Measurements from ENCODE around the gene MB21D2.

Gene MB21D2

GRCh38 chr3:192915722-192916121 is 1.9 kb downstream of the MB21D2 start:
- peaks cover 0 to 26% (median 4%) of the 10 kb centered on the region in 4 donors for H3K4me1 ChIP-seq
- H3K27ac ChIP-seq: no peak overlapping the region
- H3K9me3 ChIP-seq: no peaks in the 10 kb centered on the region
- H3K4me3 ChIP-seq: peak overlapping the region in 1 of 2 donors; percentile 72
- no peak for TF ChIP-seq CTCF (IDR thresholded peaks at IDR 0.05)
- no peak for DNase-seq
- no peaks in the 10 kb centered on the region for H3K27me3 ChIP-seq
- H3K36me3 ChIP-seq: no peaks in the 10 kb centered on the region
- intact Hi-C loops (cut with DNase I; ENCODE audit: low total_unique reads): loop anchor here (5.0 kb wide), 1 partner anchor 83 kb away; no protein-coding TSS in a partner anchor

GRCh38 chr3:192915304-192915703 is 2.4 kb downstream of the MB21D2 start:
- Histone ChIP-seq H3K27ac (no peak overlapping the region), H3K36me3 (no peaks in the 10 kb centered on the region), H3K4me1 (peaks cover 0 to 26% (median 4%) of the 10 kb centered on the region in 4 donors), H3K4me3 (no peak overlapping the region), H3K9me3 (no peaks in the 10 kb centered on the region), H3K27me3 (no peaks in the 10 kb centered on the region)
- no peak for DNase-seq
- intact Hi-C loops (cut with DNase I; ENCODE audit: low total_unique reads): loop anchor here (5.0 kb wide), 1 partner anchor 83 kb away; no protein-coding TSS in a partner anchor
- TF ChIP-seq CTCF (IDR thresholded peaks at IDR 0.05): no peak

- H3K27me3 ChIP-seq: no peaks in the 10 kb centered on the region
- H3K4me3 ChIP-seq: no peak overlapping the region
- TF ChIP-seq CTCF (IDR thresholded peaks at IDR 0.05): no peak
- intact Hi-C loops (cut with DNase I; ENCODE audit: low total_unique reads): loop anchor here (5.0 kb wide), 1 partner anchor 83 kb away; no protein-coding TSS in a partner anchor
- peaks cover 0 to 26% (median 4%) of the 10 kb centered on the region in 4 donors for H3K4me1 ChIP-seq
- H3K27ac ChIP-seq: no peak overlapping the region
- H3K36me3 ChIP-seq: no peaks in the 10 kb centered on the region
- no peak for DNase-seq
- H3K9me3 ChIP-seq: no peaks in the 10 kb centered on the region
Observed at GRCh38 chr3:192914848-192915247, 2.8 kb downstream of the MB21D2 start.

GRCh38 chr3:192913540-192913939 is 4.1 kb downstream of the MB21D2 start:
- TF ChIP-seq CTCF (IDR thresholded peaks at IDR 0.05): no peak
- Histone ChIP-seq H3K36me3 (no peaks in the 10 kb centered on the region), H3K9me3 (no peaks in the 10 kb centered on the region), H3K4me1 (peaks cover 0 to 21% (median 4%) of the 10 kb centered on the region in 4 donors), H3K4me3 (no peak overlapping the region), H3K27me3 (no peaks in the 10 kb centered on the region), H3K27ac (no peak overlapping the region)
- intact Hi-C loops (cut with DNase I; ENCODE audit: low total_unique reads): no loop called here
- DNase-seq: no peak

GRCh38 chr3:192911293-192911692 is 6.4 kb downstream of the MB21D2 start:
- Histone ChIP-seq H3K27me3 (no peaks in the 10 kb centered on the region), H3K4me1 (peaks cover 0 to 13% (median under 1%) of the 10 kb centered on the region in 4 donors), H3K4me3 (no peak overlapping the region), H3K9me3 (no peaks in the 10 kb centered on the region), H3K36me3 (no peaks in the 10 kb centered on the region), H3K27ac (no peak overlapping the region)
- no peak for TF ChIP-seq CTCF (IDR thresholded peaks at IDR 0.05)
- intact Hi-C loops (cut with DNase I; ENCODE audit: low total_unique reads): no loop called here
- DNase-seq: no peak

GRCh38 chr3:192907784-192908183 is 9.9 kb downstream of the MB21D2 start:
- intact Hi-C loops (cut with DNase I; ENCODE audit: low total_unique reads): no loop called here
- no peak for TF ChIP-seq CTCF (IDR thresholded peaks at IDR 0.05)
- DNase-seq: no peak
- Histone ChIP-seq H3K9me3 (no peaks in the 10 kb centered on the region), H3K36me3 (no peaks in the 10 kb centered on the region), H3K4me3 (no peak overlapping the region), H3K27me3 (no peaks in the 10 kb centered on the region), H3K4me1 (no peaks in the 10 kb centered on the region), H3K27ac (no peak overlapping the region)

Measured in tibial artery (tissue), 4 donors.